H1 (cell line): ENCODE data around the gene CTU1. TPM values are rescaled to one million over a fixed set of nuclear protein-coding genes. Genes with fewer than 3 reads are reported as not detected.

ENCODE experiments used
- CTCF ChIA-PET: fragments of 300-600 bp; sonication (Branson Sonifier 250); formaldehyde crosslinking; loops from one replicate; lab custom pipeline; 2021; ENCODE audit not compliant: partially characterized antibody; lab: Charles Lee
- POLR2A ChIA-PET: fragments of 300-600 bp; sonication (Branson Sonifier 250); formaldehyde crosslinking; loops from one replicate; lab custom pipeline; 2021; ENCODE audit warnings: inconsistent platforms; ENCODE audit not compliant: partially characterized antibody; lab: Charles Lee
- DNase-seq, 2 experiments: peaks; one replicate each; pipeline versions ENCODE4 v3.0.0 to v3.0.0-alpha.2; 2010 to 2022; ENCODE audit warnings: low spot score in 2 of 2, low read depth in 1 of 2, mixed read lengths in 1 of 2
- FAIRE-seq: peaks from 2 replicates; lab custom pipeline; 2011; peaks lifted over from hg19 to GRCh38; lab: Jason Lieb, UNC
- H2AFZ ChIP-seq: 2 replicates; pipeline ENCODE4 v1.8.1; 2012; ENCODE audit warnings: low read length, inconsistent platforms
- H2AK5ac ChIP-seq: 2 replicates; pipeline ENCODE4 v1.6.1; 2013; ENCODE audit warnings: low read depth, low read length
- H2BK120ac ChIP-seq: replicated peaks from 2 replicates; pipeline ENCODE3; 2013; ENCODE audit warnings: low read depth, low read length, inconsistent platforms
- H2BK12ac ChIP-seq: 2 replicates; pipeline ENCODE4 v1.6.1; 2013; ENCODE audit warnings: low read depth, low read length
- H2BK15ac ChIP-seq: 2 replicates; pipeline ENCODE4 v1.6.1; 2013; ENCODE audit warnings: low read length
- H2BK20ac ChIP-seq: 2 replicates; pipeline ENCODE4 v1.6.1; 2013; ENCODE audit warnings: low read length
- H2BK5ac ChIP-seq: 2 replicates; pipeline ENCODE4 v1.6.1; 2013; ENCODE audit warnings: low read depth, low read length
- H3K14ac ChIP-seq: 2 replicates; pipeline ENCODE4 v1.6.1; 2013; ENCODE audit warnings: inconsistent platforms; ENCODE audit not compliant: insufficient read length
- H3K18ac ChIP-seq: 2 replicates; pipeline ENCODE4 v1.6.1; 2013; ENCODE audit warnings: low read length; ENCODE audit errors: extremely low read depth
- H3K23ac ChIP-seq: 2 replicates; pipeline ENCODE4 v1.6.1; 2013; ENCODE audit warnings: inconsistent platforms; ENCODE audit not compliant: insufficient read length
- H3K23me2 ChIP-seq: 2 replicates; pipeline ENCODE4 v1.6.1; 2013; ENCODE audit warnings: low read depth, low read length
- H3K27ac ChIP-seq: 2 replicates; pipeline ENCODE4 v1.6.1; 2011; ENCODE audit warnings: low read depth, low read length, inconsistent platforms
- H3K27me3 ChIP-seq, 4 experiments: replicated peaks in 1 of 4; 1 replicate in 1 of 4; 2 replicates in 3 of 4; pipeline versions ENCODE4 v1.6.1 to v1.8.1; 2011 to 2013; ENCODE audit warnings: low read length in 3 of 4, mild to moderate bottlenecking in 3 of 4, inconsistent platforms in 2 of 4, mixed read lengths in 2 of 4, moderate library complexity in 1 of 4; ENCODE audit not compliant: control insufficient read depth in 3 of 4, insufficient read depth in 3 of 4; ENCODE audit errors: extremely low read depth in 1 of 4
- H3K36me3 ChIP-seq, 4 experiments: 2 replicates each; pipeline versions ENCODE4 v1.6.1 to v1.8.1; 2011 to 2013; ENCODE audit warnings: mild to moderate bottlenecking in 4 of 4, low read length in 3 of 4, moderate library complexity in 2 of 4, control low read depth in 1 of 4, inconsistent platforms in 1 of 4; ENCODE audit not compliant: insufficient read depth in 4 of 4, control insufficient read depth in 2 of 4
- H3K4ac ChIP-seq: replicated peaks from 2 replicates; pipeline ENCODE3; 2013; ENCODE audit warnings: low read length, low read depth, mixed read lengths, inconsistent platforms; ENCODE audit not compliant: insufficient read length
- H3K4me1 ChIP-seq, 4 experiments: replicated peaks in 1 of 4; 1 replicate in 1 of 4; 2 replicates in 3 of 4; pipeline versions ENCODE4 v1.6.1 to v1.8.1; 2011 to 2013; ENCODE audit warnings: low read length in 3 of 4, inconsistent platforms in 2 of 4, mixed read lengths in 1 of 4; ENCODE audit not compliant: insufficient read depth in 4 of 4, control insufficient read depth in 3 of 4
- H3K4me2 ChIP-seq, 2 experiments: 2 replicates each; pipeline versions ENCODE4 v1.6.1 to v1.8.1; 2011 to 2013; ENCODE audit warnings: low read depth in 2 of 2, low read length in 2 of 2, control low read depth in 1 of 2, inconsistent platforms in 1 of 2, mild to moderate bottlenecking in 1 of 2; ENCODE audit not compliant: insufficient read depth in 1 of 2
- H3K4me3 ChIP-seq, 4 experiments: fragments of 200-600, 300-600 bp in 1 of 4; sonication (generic), shearing (Covaris generic), sonication (Bioruptor Twin) in 1 of 4; 2 replicates each; pipeline versions ENCODE4 v1.5.1 to v1.8.1; 2011 to 2016; ENCODE audit warnings: low read length in 4 of 4, low read depth in 3 of 4, control low read depth in 2 of 4, inconsistent platforms in 2 of 4, mild to moderate bottlenecking in 2 of 4, mixed read lengths in 1 of 4, moderate library complexity in 1 of 4; ENCODE audit not compliant: insufficient read depth in 2 of 4; ENCODE audit errors: extremely low read depth in 1 of 4
- H3K56ac ChIP-seq: replicated peaks from 2 replicates; pipeline ENCODE3; 2013; ENCODE audit warnings: low read depth, mild to moderate bottlenecking, mixed read lengths, low read length, inconsistent platforms; ENCODE audit not compliant: insufficient read length
- H3K79me1 ChIP-seq: 2 replicates; pipeline ENCODE4 v1.6.1; 2013; ENCODE audit warnings: low read depth, low read length, control low read depth
- H3K79me2 ChIP-seq, 2 experiments: 2 replicates each; pipeline versions ENCODE4 v1.6.1 to v1.8.1; 2012 to 2013; ENCODE audit warnings: low read length in 2 of 2, mild to moderate bottlenecking in 2 of 2, inconsistent platforms in 1 of 2; ENCODE audit not compliant: insufficient read depth in 2 of 2, control insufficient read depth in 1 of 2
- H3K9ac ChIP-seq, 4 experiments: replicated peaks in 1 of 4; 1 replicate in 1 of 4; 2 replicates in 3 of 4; pipeline versions ENCODE4 v1.6.1 to v1.8.1; 2011 to 2013; ENCODE audit warnings: low read depth in 3 of 4, low read length in 3 of 4, control low read depth in 2 of 4, mild to moderate bottlenecking in 2 of 4, moderate library complexity in 2 of 4, inconsistent platforms in 1 of 4; ENCODE audit errors: extremely low read depth in 1 of 4
- H3K9me3 ChIP-seq, 2 experiments: 2 replicates each; pipeline versions ENCODE4 v1.6.1 to v1.8.1; 2012 to 2013; ENCODE audit warnings: mild to moderate bottlenecking in 2 of 2, moderate library complexity in 2 of 2, control low read depth in 1 of 2, inconsistent platforms in 1 of 2, low read depth in 1 of 2, low read length in 1 of 2, mixed read lengths in 1 of 2; ENCODE audit not compliant: insufficient read depth in 2 of 2
- H4K20me1 ChIP-seq, 2 experiments: replicated peaks in 1 of 2; 2 replicates each; pipeline versions ENCODE3 to v1.8.1; 2011 to 2013; ENCODE audit warnings: inconsistent platforms in 2 of 2, low read length in 2 of 2, mild to moderate bottlenecking in 1 of 2; ENCODE audit not compliant: insufficient read depth in 2 of 2, control insufficient read depth in 1 of 2
- H4K5ac ChIP-seq: 2 replicates; pipeline ENCODE4 v1.6.1; 2013; ENCODE audit warnings: low read length, low read depth, mixed read lengths, inconsistent platforms; ENCODE audit not compliant: insufficient read length
- H4K8ac ChIP-seq: 2 replicates; pipeline ENCODE4 v1.8.0; 2013; ENCODE audit warnings: mild to moderate bottlenecking, moderate library complexity, low read length, inconsistent platforms; ENCODE audit not compliant: insufficient read depth; ENCODE audit errors: extremely low read depth
- H4K91ac ChIP-seq: replicated peaks from 2 replicates; pipeline ENCODE3; 2013; ENCODE audit warnings: low read length, mixed read lengths, inconsistent platforms; ENCODE audit not compliant: insufficient read length
- CBX5 ChIP-seq: fragments of 300-800, 300-1000 bp; sonication (generic); IDR thresholded peaks from 2 replicates; pipeline ENCODE4 v1.7.1; 2016; ENCODE audit warnings: antibody characterized with exemption, low read length, low read depth
- CREB1 ChIP-seq: IDR thresholded peaks from 2 replicates; pipeline ENCODE4 v1.6.1; 2012; ENCODE audit warnings: inconsistent platforms
- EGR1 ChIP-seq: IDR thresholded peaks from 2 replicates; pipeline ENCODE4 v1.6.1; 2011; ENCODE audit warnings: low read depth, low read length, borderline replicate concordance
- JUND ChIP-seq: IDR thresholded peaks from 2 replicates; pipeline ENCODE4 v1.6.1; 2011; ENCODE audit warnings: mild to moderate bottlenecking, improper control_type of control experiment, low read length
- NRF1 ChIP-seq: IDR thresholded peaks from 2 replicates; pipeline ENCODE4 v1.6.1; 2011; ENCODE audit warnings: mild to moderate bottlenecking, low read depth, low read length, improper control_type of control experiment
- RXRA ChIP-seq: IDR thresholded peaks from 2 replicates; pipeline ENCODE4 v1.6.1; 2011; ENCODE audit warnings: low read depth, mild to moderate bottlenecking, low read length, moderate library complexity; ENCODE audit not compliant: insufficient read depth
- SIX5 ChIP-seq: IDR thresholded peaks from 2 replicates; pipeline ENCODE4 v1.6.1; 2011; ENCODE audit warnings: mild to moderate bottlenecking, low read depth, low read length
- YY1 ChIP-seq: IDR thresholded peaks from 2 replicates; pipeline ENCODE4 v1.6.1; 2011; ENCODE audit warnings: low read depth, mild to moderate bottlenecking, low read length
- WGBS, 2 experiments: shearing (Covaris generic) in 1 of 2; methylation state at CpG; one replicate each; pipeline versions ENCODE4 v1.1.6 to v1.1.7; 2013 to 2015; ENCODE audit warnings: low lambda C conversion rate in 2 of 2, mixed read lengths in 2 of 2, inconsistent platforms in 1 of 2, low coverage in 1 of 2, missing lambda C conversion rate in 1 of 2; ENCODE audit not compliant: insufficient replicate concordance in 2 of 2, insufficient coverage in 1 of 2, insufficient read length in 1 of 2; ENCODE audit errors: extremely low coverage in 1 of 2, missing lambda C conversion rate in 1 of 2; 5-methylcytosine and 5-hydroxymethylcytosine counted together
- polyA plus RNA-seq, 7 experiments: library from polyadenylated mRNA; depleted of rRNA in 3 of 7; stranded (reverse) in 5 of 7; unstranded in 2 of 7; fragments of >200 nt in 5 of 7; fragments of 200-250 nt in 2 of 7; gene quantifications; 1 replicate in 5 of 7; 2 replicates in 1 of 7; 4 replicates in 1 of 7; pipeline versions ENCODE4 v1.2.1 to v1.2.3, GENCODE V29; 2011 to 2013; ENCODE audit warnings: missing spikeins in 2 of 7, mixed read lengths in 2 of 7
- total RNA-seq: library from RNA; stranded (reverse); fragmentation: NEBNext Ultra II Directional; extraction: Animal tissue kit (Norgen Biotek cat#: 25700); gene quantifications from 2 replicates; pipeline ENCODE4 v1.2.1, GENCODE V29; 2021

Gene CTU1
- total and polyA plus RNA-seq, 2 of the 8 experiments (the other 6 are each of a cell fraction or from before 2014, with no cell fraction given) = 4.6 to 7.2 TPM

- Histone ChIP-seq H4K5ac (no peak overlapping the region), H4K91ac (no peak overlapping the region), H3K36me3 (no peaks in the 10 kb centered on the region), H2BK120ac (no peak overlapping the region), H3K79me1 (no peaks in the 10 kb centered on the region), H3K27ac (no peak overlapping the region), H3K27me3 (no peaks in the 10 kb centered on the region), H2BK20ac (no peak overlapping the region), H2AK5ac (no peak overlapping the region), H4K8ac (peak overlapping the region; percentile 37; the same call in 1 of the 2 replicates), H3K56ac (no peak overlapping the region), H3K9ac (no peak overlapping the region), H3K9me3 (no peaks in the 10 kb centered on the region), H3K18ac (no peak overlapping the region), H3K14ac (no peak overlapping the region), H3K79me2 (no peaks in the 10 kb centered on the region), H2BK12ac (0 out of 2 replicates have a peak overlapping the region, but pooled peaks have one; percentile 39), H2BK15ac (no peak overlapping the region), H3K4ac (no peak overlapping the region), H3K23me2 (no peaks in the 10 kb centered on the region), H2BK5ac (no peak overlapping the region), H3K4me3 (no peak overlapping the region), H3K4me2 (no peak overlapping the region), H4K20me1 (no peaks in the 10 kb centered on the region), H3K4me1 (peaks cover 2 to 6% (median 3%) of the 10 kb centered on the region in 4 experiments; a peak in 4 of 7 replicates), H2AFZ (no peak overlapping the region), H3K23ac (no peak overlapping the region)
- TF ChIP-seq SIX5 (no peak), NRF1 (no peak), CREB1 (no peak), JUND (no peak), EGR1 (no peak), RXRA (no peak), YY1 (no peak), CBX5 (no peak)
- DNase-seq = no peak
- no peak for FAIRE-seq
- CTCF ChIA-PET = interaction anchor here (1.6 to 3.1 kb wide), 3 partner anchors 16 to 63 kb away, joined by 5 to 19 read pairs (median 7); no protein-coding TSS in a partner anchor
- WGBS, 2 experiments = 91% methylated on average over 27 of the region's 27 CpGs; no CpG with 5 or more reads in 1 of the 2 experiments
- POLR2A ChIA-PET = interaction anchor here (1.7 kb wide), 1 partner anchor 17 kb away, joined by 4 read pairs; no protein-coding TSS in a partner anchor
Measured at GRCh38 chr19:51079481-51080110, 28.6 kb downstream of the CTU1 start.
